ENCODE measurements around the gene RARA.
"Not testable (repeated sequence)": the region's sequence is repeated elsewhere in the genome, so short reads cannot be mapped to it uniquely, and the experiment has no call there.

RARA gene

GRCh38 chr17:40376541-40376940 lies 67.6 kb downstream of the RARA start:
- DNase-seq (ENCODE audit: low read depth) = not testable (repeated sequence)

GRCh38 chr17:40377832-40378231 lies 68.9 kb downstream of the RARA start:
- no peak for DNase-seq (ENCODE audit: low read depth)

- DNase-seq (ENCODE audit: low read depth) = no peak
Observed at GRCh38 chr17:40378966-40379365, 70.0 kb downstream of the RARA start.

GRCh38 chr17:40382251-40382650 lies 73.3 kb downstream of the RARA start:
- DNase-seq (ENCODE audit: low read depth) = no peak

GRCh38 chr17:40386555-40386954 lies 77.6 kb downstream of the RARA start:
- not testable (repeated sequence) for DNase-seq (ENCODE audit: low read depth)

GRCh38 chr17:40399185-40399584 lies 90.2 kb downstream of the RARA start:
- no peak for DNase-seq (ENCODE audit: low read depth)

- no peak for DNase-seq (ENCODE audit: low read depth)
Observed at GRCh38 chr17:40402668-40403067, 93.7 kb downstream of the RARA start.

- DNase-seq (ENCODE audit: low read depth) = no peak
Observed at GRCh38 chr17:40404003-40404402, 95.0 kb downstream of the RARA start.
